ENCODE results near the gene IGFBP5.

The IGFBP5 gene

DNA sequence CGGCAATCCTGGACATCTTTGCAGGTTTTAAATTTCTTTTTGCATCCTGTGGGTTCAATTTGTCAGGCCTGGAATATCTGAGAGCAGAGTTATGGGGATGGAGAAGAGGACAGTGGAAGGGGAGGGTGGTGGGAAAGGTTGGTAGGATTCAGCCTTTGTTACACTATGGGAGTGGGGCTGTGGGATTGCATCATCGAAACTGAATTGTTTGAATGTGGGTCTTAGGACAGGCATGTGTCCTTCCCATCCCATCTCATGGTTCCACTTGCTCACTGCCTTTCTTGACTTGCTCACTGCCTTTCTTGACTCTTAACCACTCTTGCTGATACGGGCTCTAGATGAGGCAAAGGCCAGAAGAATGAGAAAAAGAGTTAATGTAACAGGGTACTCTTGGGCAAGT lies 49.2 kb downstream of the IGFBP5 start:
- no peak for DNase-seq (ENCODE audit: low read depth, low spot score)
- Histone ChIP-seq H3K36me3 (ENCODE audit: insufficient read depth, low read length) (peaks cover 10% of the 10 kb centered on the region; the same call in 1 of the 2 replicates), H3K27ac (no peak overlapping the region), H3K9me3 (ENCODE audit: low read depth, low read length) (no peaks in the 10 kb centered on the region), H3K4me3 (no peak overlapping the region), H3K9ac (ENCODE audit: insufficient read length) (no peak overlapping the region)
- TF ChIP-seq POLR2AphosphoS5 (IDR thresholded peaks at IDR 0.05; ENCODE audit: borderline replicate concordance, low read depth, low read length): no peak
- no peak for TF ChIP-seq EZH2 (IDR thresholded peaks at IDR 0.05)
- no peak for TF ChIP-seq FOXP2 (optimal IDR thresholded peaks at IDR 0.05; ENCODE audit: control extremely low read depth, extremely low read length, insufficient read depth)

DNA sequence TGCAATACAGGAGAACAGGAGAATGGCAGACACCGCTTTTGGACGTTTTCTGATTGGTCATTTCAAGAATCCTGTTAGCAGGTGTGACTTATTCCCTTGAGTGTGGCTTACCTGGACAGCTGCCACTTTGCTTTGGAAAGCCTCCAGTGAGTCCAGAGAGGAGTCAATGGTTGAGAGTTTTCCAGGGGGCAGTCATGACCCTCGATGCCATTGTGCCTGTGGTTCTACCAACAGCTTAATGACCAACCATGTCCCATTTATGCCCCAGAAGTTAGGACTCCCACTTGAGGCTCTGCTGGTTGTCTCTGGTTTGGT lies 49.8 kb downstream of the IGFBP5 start:
- H3K27ac ChIP-seq: no peak overlapping the region

GRCh38 chr2:216644842-216645635 lies 50.3 kb downstream of the IGFBP5 start:
- TF ChIP-seq FOXP2 (optimal IDR thresholded peaks at IDR 0.05; ENCODE audit: control extremely low read depth, extremely low read length, insufficient read depth) (no peak), EZH2 (IDR thresholded peaks at IDR 0.05) (no peak)
- H3K27ac ChIP-seq: peak overlapping the region; percentile 37
- H3K9me3 ChIP-seq (ENCODE audit: low read depth, low read length): no peaks in the 10 kb centered on the region
- peaks cover 21% of the 10 kb centered on the region; the same call in 1 of the 2 replicates for H3K36me3 ChIP-seq (ENCODE audit: insufficient read depth, low read length)
- H3K9ac ChIP-seq (ENCODE audit: insufficient read length): no peak overlapping the region
- no peak for DNase-seq (ENCODE audit: low read depth, low spot score)
- H3K4me3 ChIP-seq: no peak overlapping the region

More for the DNA sequence above, 49.8 kb downstream of the IGFBP5 start:
- Histone ChIP-seq H3K4me3 (no peak overlapping the region), H3K9ac (ENCODE audit: insufficient read length) (no peak overlapping the region), H3K9me3 (ENCODE audit: low read depth, low read length) (no peaks in the 10 kb centered on the region), H3K36me3 (ENCODE audit: insufficient read depth, low read length) (peaks cover 15% of the 10 kb centered on the region; the same call in 1 of the 2 replicates)
- DNase-seq (ENCODE audit: low read depth, low spot score): no peak
- TF ChIP-seq POLR2AphosphoS5 (IDR thresholded peaks at IDR 0.05; ENCODE audit: borderline replicate concordance, low read depth, low read length): no peak
- no peak for TF ChIP-seq EZH2 (IDR thresholded peaks at IDR 0.05)
- TF ChIP-seq FOXP2 (optimal IDR thresholded peaks at IDR 0.05; ENCODE audit: control extremely low read depth, extremely low read length, insufficient read depth): no peak

- no peak for DNase-seq (ENCODE audit: low read depth, low spot score)
- H3K9ac ChIP-seq (ENCODE audit: insufficient read length): no peak overlapping the region
- TF ChIP-seq FOXP2 (optimal IDR thresholded peaks at IDR 0.05; ENCODE audit: control extremely low read depth, extremely low read length, insufficient read depth) (no peak), POLR2AphosphoS5 (IDR thresholded peaks at IDR 0.05; ENCODE audit: borderline replicate concordance, low read depth, low read length) (no peak), EZH2 (IDR thresholded peaks at IDR 0.05) (no peak)
- H3K4me3 ChIP-seq: 0 out of 2 replicates have a peak overlapping the region, but pooled peaks have one; percentile 29
- peak overlapping the region; percentile 37 for H3K27ac ChIP-seq
- H3K36me3 ChIP-seq (ENCODE audit: insufficient read depth, low read length): peaks cover 24% of the 10 kb centered on the region; the same call in 1 of the 2 replicates
- H3K9me3 ChIP-seq (ENCODE audit: low read depth, low read length): no peaks in the 10 kb centered on the region
These were observed 51.2 kb downstream of the IGFBP5 start for GRCh38 chr2:216643986-216644659.

GRCh38 chr2:216637472-216637871 lies 57.9 kb downstream of the IGFBP5 start:
- TF ChIP-seq EZH2 (IDR thresholded peaks at IDR 0.05) (no peak), POLR2AphosphoS5 (IDR thresholded peaks at IDR 0.05; ENCODE audit: borderline replicate concordance, low read depth, low read length) (no peak), FOXP2 (optimal IDR thresholded peaks at IDR 0.05; ENCODE audit: control extremely low read depth, extremely low read length, insufficient read depth) (no peak)
- Histone ChIP-seq H3K9me3 (ENCODE audit: low read depth, low read length) (no peaks in the 10 kb centered on the region), H3K36me3 (ENCODE audit: insufficient read depth, low read length) (peaks cover 18% of the 10 kb centered on the region; the same call in 1 of the 2 replicates), H3K4me3 (peak overlapping the region; percentile 31; the same call in 1 of the 2 replicates), H3K9ac (ENCODE audit: insufficient read length) (no peak overlapping the region), H3K27ac (no peak overlapping the region; the same call in 1 of the 2 replicates)
- DNase-seq (ENCODE audit: low read depth, low spot score): no peak

- H3K4me3 ChIP-seq: peak overlapping the region; percentile 99
- DNase-seq (ENCODE audit: low read depth, low spot score): no peak
- no peaks in the 10 kb centered on the region for H3K9me3 ChIP-seq (ENCODE audit: low read depth, low read length)
- H3K27ac ChIP-seq: peak overlapping the region; percentile 87
- H3K9ac ChIP-seq (ENCODE audit: insufficient read length): peak overlapping the region; percentile 61
- TF ChIP-seq EZH2 (IDR thresholded peaks at IDR 0.05) (no peak), FOXP2 (optimal IDR thresholded peaks at IDR 0.05; ENCODE audit: control extremely low read depth, extremely low read length, insufficient read depth) (peak; percentile 19), POLR2AphosphoS5 (IDR thresholded peaks at IDR 0.05; ENCODE audit: borderline replicate concordance, low read depth, low read length) (no peak)
- peaks cover 18% of the 10 kb centered on the region; the same call in 1 of the 2 replicates for H3K36me3 ChIP-seq (ENCODE audit: insufficient read depth, low read length)
These were observed 58.5 kb downstream of the IGFBP5 start for GRCh38 chr2:216636551-216637450.

DNA sequence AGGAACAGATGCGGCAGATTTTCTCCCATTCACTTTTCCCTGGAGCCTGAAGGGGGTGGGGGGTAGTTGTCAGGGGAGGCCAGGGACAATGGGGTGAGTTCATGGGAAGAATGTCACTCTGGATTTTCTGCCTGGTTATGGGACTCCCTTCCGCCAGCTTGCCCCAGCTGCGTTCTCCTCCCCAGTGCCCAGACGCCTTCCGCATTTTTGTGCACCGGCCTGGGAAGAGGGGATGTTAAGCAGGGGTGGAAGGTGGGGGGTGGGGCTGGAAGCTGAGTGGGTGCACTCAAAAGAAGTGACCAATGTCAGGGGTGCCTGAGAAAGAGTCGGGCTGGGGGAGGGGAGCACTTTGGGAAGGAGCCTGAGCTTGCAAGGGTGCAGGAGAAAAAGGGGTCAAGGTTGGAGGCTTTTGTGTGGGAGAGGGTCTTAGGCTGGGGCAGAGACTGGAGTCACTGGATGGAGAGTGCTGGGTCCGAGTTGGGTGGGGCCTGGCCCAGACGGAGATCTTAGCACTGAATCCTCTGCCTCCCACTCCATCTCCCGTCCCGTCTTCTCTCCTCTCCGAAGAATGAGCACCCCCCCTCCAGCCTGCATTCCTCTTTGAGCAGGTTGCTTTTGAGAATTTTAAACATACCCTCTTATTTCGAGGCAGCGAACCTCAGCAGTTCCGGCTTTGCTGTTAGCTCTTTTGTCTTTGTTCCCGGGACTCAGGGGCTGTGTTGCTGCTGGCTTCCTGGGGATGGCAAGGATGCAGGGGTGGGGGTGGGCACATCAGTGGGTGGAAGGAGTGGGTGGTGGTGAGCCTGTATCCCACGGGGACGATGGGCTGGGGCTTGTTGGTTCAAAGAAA lies 59.4 kb downstream of the IGFBP5 start:
- no peak for DNase-seq (ENCODE audit: low read depth, low spot score)
- Histone ChIP-seq H3K9me3 (ENCODE audit: low read depth, low read length) (no peaks in the 10 kb centered on the region), H3K4me3 (peak overlapping the region; percentile 99), H3K36me3 (ENCODE audit: insufficient read depth, low read length) (peaks cover 12% of the 10 kb centered on the region; the same call in 1 of the 2 replicates), H3K27ac (peak overlapping the region; percentile 87), H3K9ac (ENCODE audit: insufficient read length) (peak overlapping the region; percentile 85)
- TF ChIP-seq FOXP2 (optimal IDR thresholded peaks at IDR 0.05; ENCODE audit: control extremely low read depth, extremely low read length, insufficient read depth) (no peak), POLR2AphosphoS5 (IDR thresholded peaks at IDR 0.05; ENCODE audit: borderline replicate concordance, low read depth, low read length) (no peak), EZH2 (IDR thresholded peaks at IDR 0.05) (no peak)

All from SK-N-MC (cell line).